NT2/D1 (cell line): ENCODE measurements around the gene CATSPERE.

ENCODE experiments used
- SUZ12 ChIP-seq: IDR thresholded peaks from 2 replicates; pipeline ENCODE4 v1.6.1; 2011; ENCODE audit not compliant: insufficient read length, insufficient read depth; ENCODE audit errors: extremely low read depth
- YY1 ChIP-seq: IDR thresholded peaks from 2 replicates; pipeline ENCODE4 v1.6.1; 2011; ENCODE audit not compliant: insufficient read length, insufficient read depth
- ZNF274 ChIP-seq: IDR thresholded peaks from 2 replicates; pipeline ENCODE4 v1.6.1; 2011; ENCODE audit warnings: mild to moderate bottlenecking, low read depth, low read length

DNA sequence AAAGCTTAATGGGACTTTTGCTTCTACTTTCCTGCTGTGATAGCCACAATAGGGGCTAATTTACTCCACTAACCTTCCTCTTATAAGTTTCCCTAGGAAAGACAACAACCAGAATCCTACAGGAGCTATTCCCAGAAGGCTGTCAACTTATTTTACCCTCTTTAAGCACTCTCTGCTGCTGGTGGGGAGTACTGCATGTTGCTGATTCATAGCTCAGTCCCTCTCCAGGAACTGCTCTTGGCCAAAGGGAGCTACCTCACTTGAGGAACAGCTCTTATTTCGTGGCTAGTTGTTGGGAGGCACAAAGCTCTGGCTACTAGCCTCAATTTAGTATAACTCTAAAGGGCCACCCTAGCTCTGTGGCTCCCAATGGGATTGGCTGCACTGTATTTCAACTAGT is 46.5 kb upstream of the CATSPERE start:
- TF ChIP-seq YY1 (no peak), ZNF274 (no peak), SUZ12 (no peak)
